SU-DHL-6 (cell line): Measurements from ENCODE around the gene ZNF319.

Experiments
- CTCF ChIP-seq: fragments of 200-600 bp; sonication (generic); IDR thresholded peaks from one replicate; pipeline ENCODE4 v1.5.1; 2017; ENCODE audit warnings: antibody characterized with exemption, mild to moderate bottlenecking, low read length, moderate library complexity; ENCODE audit not compliant: insufficient read depth, poor library complexity, severe bottlenecking
- EZH2phosphoT487 ChIP-seq: fragments of 200-600 bp; sonication (generic), shearing (Covaris generic); conservative IDR thresholded peaks from 2 replicates; pipeline ENCODE4 v1.6.1; 2018; ENCODE audit warnings: mild to moderate bottlenecking, antibody characterized with exemption, low read length, moderate library complexity, mixed read lengths

DNA sequence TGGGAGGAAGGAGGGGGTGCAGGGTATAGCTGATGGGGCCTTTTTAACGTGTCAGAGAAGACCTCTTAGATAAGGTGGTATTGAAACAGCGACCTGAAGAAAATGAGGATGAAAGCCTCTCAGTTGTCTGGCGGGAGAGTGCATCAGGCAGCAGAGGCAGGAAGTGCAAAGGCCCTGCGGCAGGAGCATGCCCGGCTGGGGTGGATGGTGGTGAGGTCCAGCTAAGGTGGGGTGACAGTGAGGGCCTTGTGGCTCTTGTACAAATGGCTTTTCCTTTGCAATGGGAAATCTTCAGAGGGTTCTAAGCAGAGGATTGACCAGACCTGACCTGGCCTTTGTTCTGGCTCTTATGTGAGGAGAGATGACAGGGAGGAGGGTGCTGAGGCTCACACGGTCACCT, 36.5 kb upstream of the ZNF319 start:
- TF ChIP-seq CTCF (no peak), EZH2phosphoT487 (no peak)
